Activated naive CD8-positive, alpha-beta T cell treated with anti-CD3 and anti-CD28 coated beads, Interleukin-2, amount 10 ng/mL, durations not matched to agents 7 days and 5 days (primary cell): ENCODE results near the gene PKDCC. TPM values are rescaled to one million over a fixed set of nuclear protein-coding genes. Genes with fewer than 3 reads are reported as not detected.
"Not testable (repeated sequence)": the region's sequence is repeated elsewhere in the genome, so short reads cannot be mapped to it uniquely, and the experiment has no call there.

Source experiments
- ATAC-seq: fragments of 150-1000 bp; cut with Tn5 transposase; one replicate; pipeline ENCODE4 v1.10.0; 2021; ENCODE audit warnings: low read depth, moderate library complexity
- POLR2A ChIA-PET: fragments of 350-600 bp; sonication (Branson Sonifier 250); formaldehyde crosslinking; loops from one replicate; lab custom pipeline; 2021; ENCODE audit warnings: antibody characterized with exemption; lab: Charles Lee
- DNase-seq: peaks from one replicate; pipeline ENCODE4 v3.0.0; 2021
- H3K27ac Mint-ChIP-seq: one replicate; pipeline ENCODE4 v1.8.0; 2022; ENCODE audit warnings: mild to moderate bottlenecking, mixed read lengths
- H3K27me3 Mint-ChIP-seq: one replicate; pipeline ENCODE4 v1.8.0; 2022; ENCODE audit warnings: mild to moderate bottlenecking, moderate library complexity, mixed read lengths
- H3K36me3 Mint-ChIP-seq: one replicate; pipeline ENCODE4 v1.8.0; 2021; ENCODE audit warnings: mild to moderate bottlenecking, mixed read lengths
- H3K4me1 Mint-ChIP-seq: one replicate; pipeline ENCODE4 v1.8.0; 2021; ENCODE audit warnings: mixed read lengths
- H3K4me3 Mint-ChIP-seq: one replicate; pipeline ENCODE4 v1.8.0; 2022; ENCODE audit warnings: mild to moderate bottlenecking, moderate library complexity, mixed read lengths
- H3K9me3 Mint-ChIP-seq: one replicate; pipeline ENCODE4 v1.8.0; 2021; ENCODE audit warnings: mixed read lengths
- total RNA-seq, 2 experiments: library from RNA; stranded (reverse); gene quantifications; one replicate each; pipeline ENCODE4 v1.2.3, GENCODE V29; 2021

Gene PKDCC
- total RNA-seq, 2 experiments from 2014 or later: not detected

DNA sequence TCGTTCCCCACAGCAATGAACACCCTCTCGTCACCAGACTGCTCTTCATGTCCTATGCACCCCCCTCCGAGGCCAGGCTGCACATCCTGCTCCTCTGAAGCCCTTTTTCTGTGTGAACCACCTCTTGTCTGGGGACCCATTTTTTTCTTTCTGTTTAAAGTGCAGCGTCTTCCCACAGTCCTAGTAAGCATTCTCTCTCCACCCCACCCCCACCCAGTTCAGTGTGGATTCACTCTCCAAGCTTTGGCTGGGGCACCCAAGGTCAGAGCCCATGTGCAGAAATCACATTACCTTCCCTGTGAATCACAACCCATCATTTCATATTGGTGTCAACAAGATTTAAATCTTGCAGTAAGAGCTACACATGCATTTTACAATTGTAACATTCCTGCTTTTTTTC, 26.4 kb upstream of the PKDCC start:
- ATAC-seq (no peak), DNase-seq (no peak)
- Mint-ChIP-seq H3K27me3 (peaks cover 21% of the 10 kb centered on the region), H3K9me3 (peaks cover 3% of the 10 kb centered on the region), H3K4me3 (no peak overlapping the region), H3K4me1 (no peaks in the 10 kb centered on the region), H3K27ac (no peak overlapping the region), H3K36me3 (no peaks in the 10 kb centered on the region)
- POLR2A ChIA-PET: no interaction called here

DNA sequence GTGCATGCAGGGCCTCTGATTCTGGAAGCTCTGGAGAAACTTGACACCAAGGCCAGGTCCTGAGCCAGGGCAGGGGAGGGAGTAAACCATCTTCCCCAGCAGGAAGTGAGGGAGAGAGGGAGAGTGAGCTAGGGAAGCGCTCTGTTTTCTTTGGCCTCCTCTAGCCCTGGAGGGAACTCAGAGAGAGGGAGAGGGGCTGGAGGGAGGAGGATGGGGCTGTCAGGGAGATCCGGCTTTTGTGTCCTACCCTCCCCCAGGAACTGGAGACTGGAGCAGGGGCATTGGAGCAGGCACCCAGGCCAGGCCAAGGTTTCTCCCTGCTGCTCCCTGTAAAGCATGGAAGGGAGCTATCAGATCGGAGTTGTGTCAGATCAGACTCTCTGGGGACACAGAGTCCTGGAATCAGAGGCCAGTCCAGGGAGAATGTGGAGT, 22.7 kb upstream of the PKDCC start:
- H3K4me3 Mint-ChIP-seq: no peak overlapping the region
- no peaks in the 10 kb centered on the region for H3K36me3 Mint-ChIP-seq
- no peaks in the 10 kb centered on the region for H3K9me3 Mint-ChIP-seq
- ATAC-seq (no peak), DNase-seq (no peak)
- H3K4me1 Mint-ChIP-seq: peaks cover 2% of the 10 kb centered on the region
- peaks cover 22% of the 10 kb centered on the region for H3K27me3 Mint-ChIP-seq
- POLR2A ChIA-PET: no interaction called here
- H3K27ac Mint-ChIP-seq: no peak overlapping the region

DNA sequence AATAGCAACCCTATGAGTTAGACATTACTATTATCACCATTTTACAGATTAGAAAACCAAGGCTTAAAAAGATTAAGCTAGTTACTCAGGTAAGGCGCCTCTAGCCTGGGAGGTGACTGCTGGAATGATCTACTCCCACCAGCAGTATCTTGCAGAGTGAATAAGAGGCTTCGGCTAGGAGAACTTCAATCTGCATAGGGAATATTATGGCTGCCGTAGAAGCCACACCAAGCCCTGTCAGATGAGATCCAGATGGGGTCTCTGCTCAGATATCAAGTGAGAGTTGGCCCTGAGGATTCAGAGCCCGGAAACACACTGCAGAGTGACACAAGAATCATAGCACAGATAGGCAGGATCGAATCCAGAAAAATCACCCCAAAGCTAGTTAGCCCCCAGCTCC, 21.5 kb upstream of the PKDCC start:
- Mint-ChIP-seq H3K4me1 (peaks cover 2% of the 10 kb centered on the region), H3K36me3 (no peaks in the 10 kb centered on the region), H3K27ac (no peak overlapping the region), H3K4me3 (no peak overlapping the region), H3K9me3 (no peaks in the 10 kb centered on the region), H3K27me3 (peaks cover 22% of the 10 kb centered on the region)
- DNase-seq (no peak), ATAC-seq (no peak)
- POLR2A ChIA-PET: no interaction called here

DNA sequence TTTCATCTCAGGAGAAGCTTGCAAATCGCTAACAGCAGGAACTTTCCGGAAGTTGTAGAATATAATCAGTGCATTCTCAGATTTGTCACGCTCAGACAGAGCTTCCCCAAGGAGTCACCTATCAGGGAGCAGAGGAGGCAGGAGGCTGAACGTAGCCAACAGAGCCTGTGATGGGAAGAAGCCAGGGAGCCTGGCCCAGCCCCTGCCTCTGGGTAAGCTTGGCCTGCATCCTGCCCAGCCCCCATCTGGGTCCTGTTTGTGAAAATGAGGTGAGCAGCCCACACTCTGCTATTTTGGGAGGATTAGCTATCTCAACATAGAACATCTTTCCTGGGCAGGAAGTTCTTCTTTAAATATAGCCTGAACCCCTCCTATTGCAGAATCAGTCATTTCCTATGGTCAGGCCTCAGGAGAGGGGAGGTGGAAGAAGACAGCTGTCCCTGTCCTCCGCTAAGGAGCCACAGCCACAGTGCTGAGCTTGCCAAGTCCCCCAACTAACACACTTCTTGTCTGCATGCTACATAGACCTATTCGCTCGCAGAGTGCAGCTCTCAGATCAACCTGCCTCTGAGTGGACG, 19.2 kb upstream of the PKDCC start:
- no peak for DNase-seq
- no peak overlapping the region for H3K27ac Mint-ChIP-seq

DNA sequence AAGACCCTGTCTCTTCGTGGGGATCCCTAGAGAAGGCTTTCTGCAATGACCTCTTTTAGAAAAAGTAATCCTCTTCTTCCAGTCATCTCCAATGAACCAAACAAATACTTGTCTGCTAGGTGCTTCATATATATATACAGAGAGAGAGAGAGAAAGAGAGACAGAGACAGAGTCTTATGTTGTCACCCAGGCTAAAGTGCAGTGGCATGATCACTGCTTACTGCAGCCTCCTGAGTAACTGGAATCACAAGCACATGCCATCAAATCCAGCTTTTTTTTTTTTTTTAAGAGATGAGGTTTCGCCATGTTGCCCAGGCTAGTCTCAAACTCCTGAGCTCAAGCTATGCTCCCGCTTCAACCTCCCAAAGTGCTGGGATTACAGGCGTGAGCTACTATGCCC, 18.6 kb upstream of the PKDCC start:
- ATAC-seq: no peak
- Mint-ChIP-seq H3K4me3 (no peak overlapping the region), H3K9me3 (no peaks in the 10 kb centered on the region), H3K4me1 (peaks cover 4% of the 10 kb centered on the region), H3K27ac (no peak overlapping the region), H3K27me3 (peaks cover 16% of the 10 kb centered on the region), H3K36me3 (no peaks in the 10 kb centered on the region)
- DNase-seq: no peak
- POLR2A ChIA-PET: no interaction called here

More for the DNA sequence above, 19.2 kb upstream of the PKDCC start:
- Mint-ChIP-seq H3K9me3 (no peaks in the 10 kb centered on the region), H3K4me3 (no peak overlapping the region), H3K36me3 (no peaks in the 10 kb centered on the region), H3K4me1 (peaks cover 4% of the 10 kb centered on the region), H3K27me3 (peaks cover 16% of the 10 kb centered on the region)
- POLR2A ChIA-PET: no interaction called here
- ATAC-seq: no peak

DNA sequence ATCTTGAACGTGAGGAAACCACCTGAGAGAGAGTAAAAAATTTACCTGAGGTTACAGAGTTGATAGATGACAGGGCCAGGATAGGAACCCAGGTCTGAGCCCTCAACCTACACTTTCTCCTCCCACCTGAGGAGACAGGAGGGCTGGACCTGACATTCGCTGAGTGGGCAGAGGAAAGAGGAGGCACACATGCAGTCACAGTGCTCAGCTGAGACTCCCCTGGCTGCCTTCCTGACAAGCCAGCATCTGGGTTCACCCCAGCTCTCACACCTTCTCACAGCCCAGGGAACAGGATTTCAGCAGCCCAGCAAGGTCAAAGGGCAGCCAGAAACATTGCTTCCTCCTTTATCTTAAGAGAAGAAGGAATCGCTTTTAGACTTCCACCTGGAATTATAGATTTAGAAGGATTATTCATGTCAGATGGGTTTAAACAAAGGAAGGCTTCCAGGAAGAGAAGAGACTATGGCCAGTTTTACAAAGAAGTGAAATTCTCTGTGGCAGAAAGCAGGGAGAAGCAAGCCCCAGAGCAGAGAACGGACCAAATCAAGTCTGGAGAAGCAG, 18.1 kb upstream of the PKDCC start:
- DNase-seq (no peak), ATAC-seq (no peak)
- peaks cover 16% of the 10 kb centered on the region for H3K27me3 Mint-ChIP-seq
- no peak overlapping the region for H3K27ac Mint-ChIP-seq
- no peak overlapping the region for H3K4me3 Mint-ChIP-seq
- no peaks in the 10 kb centered on the region for H3K9me3 Mint-ChIP-seq
- peaks cover 4% of the 10 kb centered on the region for H3K4me1 Mint-ChIP-seq
- POLR2A ChIA-PET: no interaction called here
- no peaks in the 10 kb centered on the region for H3K36me3 Mint-ChIP-seq

DNA sequence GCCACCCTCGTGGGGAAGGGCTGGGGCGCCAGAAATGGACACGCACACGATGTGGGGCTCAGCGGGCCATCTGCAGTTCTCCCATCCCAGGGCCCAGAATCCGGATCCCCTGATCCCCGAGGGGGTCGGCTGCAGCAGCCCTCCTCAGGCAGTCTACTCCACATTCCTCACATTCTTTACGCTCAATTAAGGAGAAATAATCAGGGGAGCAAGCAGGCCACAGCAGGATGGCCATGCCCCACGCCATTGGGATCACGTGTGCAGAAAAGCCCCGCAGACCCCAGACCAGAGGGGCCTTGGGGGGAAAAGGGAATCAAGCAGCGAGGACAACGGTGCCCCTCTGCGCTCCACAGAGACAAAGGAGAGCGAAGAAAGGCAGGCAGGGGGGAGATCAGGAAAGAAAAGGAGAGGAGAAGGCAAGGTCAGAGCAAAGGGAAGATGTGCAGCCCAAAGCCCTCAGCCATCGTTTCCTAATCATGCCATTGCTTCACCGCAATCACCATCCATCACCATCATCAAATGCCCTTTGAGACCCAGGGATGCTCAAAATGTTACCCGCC, 17.5 kb upstream of the PKDCC start:
- Mint-ChIP-seq H3K4me1 (peaks cover 4% of the 10 kb centered on the region), H3K4me3 (no peak overlapping the region), H3K36me3 (no peaks in the 10 kb centered on the region), H3K9me3 (no peaks in the 10 kb centered on the region), H3K27me3 (peaks cover 16% of the 10 kb centered on the region), H3K27ac (no peak overlapping the region)
- DNase-seq: no peak
- POLR2A ChIA-PET: no interaction called here
- no peak for ATAC-seq

DNA sequence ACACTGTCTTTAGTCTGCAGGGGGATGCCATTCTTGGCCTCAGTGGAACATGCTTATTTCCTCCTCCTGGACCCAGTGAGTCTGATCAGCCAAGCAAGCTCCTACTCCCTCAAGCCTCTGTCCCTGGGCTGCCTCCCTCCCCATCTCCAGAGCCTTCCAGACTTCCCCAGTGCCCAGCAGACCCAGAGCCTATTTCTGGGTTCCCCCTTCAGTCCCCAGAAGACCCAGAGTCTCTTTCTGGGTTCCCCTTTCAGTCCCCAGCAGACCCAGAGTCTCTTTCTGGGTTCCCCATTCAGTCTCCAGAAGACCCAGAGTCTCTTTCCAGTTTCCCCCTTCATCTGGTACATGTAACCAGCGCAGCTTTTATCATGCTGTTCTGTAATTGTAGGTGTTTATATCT, 17.0 kb upstream of the PKDCC start:
- peaks cover 16% of the 10 kb centered on the region for H3K27me3 Mint-ChIP-seq
- no peak overlapping the region for H3K27ac Mint-ChIP-seq
- ATAC-seq (no peak), DNase-seq (no peak)
- POLR2A ChIA-PET: no interaction called here
- H3K4me3 Mint-ChIP-seq: no peak overlapping the region
- peaks cover 4% of the 10 kb centered on the region for H3K4me1 Mint-ChIP-seq
- no peaks in the 10 kb centered on the region for H3K36me3 Mint-ChIP-seq
- H3K9me3 Mint-ChIP-seq: no peaks in the 10 kb centered on the region

DNA sequence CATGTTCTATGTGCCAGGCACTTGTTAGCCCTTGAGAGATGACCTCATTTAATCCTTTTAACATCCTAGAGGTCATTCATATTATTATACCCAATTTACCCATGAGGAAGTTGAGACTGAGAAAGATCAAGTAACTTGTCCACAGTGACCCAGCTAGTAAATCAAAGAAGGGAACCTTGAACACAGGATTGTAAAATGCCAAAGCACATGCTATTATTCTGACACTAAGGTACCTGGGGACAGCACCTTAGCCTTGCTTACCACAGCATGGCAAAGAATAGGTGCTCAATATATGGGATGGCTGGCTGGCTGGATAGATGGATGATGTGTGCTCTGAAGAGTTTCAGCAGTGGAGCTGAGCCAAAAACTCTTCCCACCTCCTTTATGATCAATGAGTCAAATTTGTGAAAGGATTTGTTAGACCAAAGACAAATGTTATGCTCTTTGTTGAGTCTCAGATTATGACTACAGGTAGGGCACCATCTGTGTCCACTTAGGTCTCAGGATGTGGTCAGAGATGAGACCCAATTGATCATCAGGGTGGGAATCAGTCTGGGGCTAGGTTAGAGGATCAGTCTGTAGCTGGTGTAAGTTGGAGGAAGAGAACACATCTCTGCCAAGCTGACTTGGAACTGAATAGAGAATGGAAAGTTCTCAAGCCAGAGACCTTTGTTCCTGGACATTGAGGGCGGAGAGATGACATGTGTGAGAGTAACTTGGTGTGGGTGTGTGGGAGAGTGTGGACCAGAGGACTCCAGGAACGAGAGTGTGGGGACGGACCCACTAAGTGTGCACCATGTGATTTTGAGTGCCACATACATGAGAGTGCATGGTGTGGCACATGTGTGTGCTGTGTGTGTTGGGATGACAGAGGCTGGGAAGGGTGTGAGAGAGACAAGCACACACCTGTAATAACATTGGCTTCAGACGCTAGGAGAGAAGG, 16.3 kb upstream of the PKDCC start:
- peaks cover 14% of the 10 kb centered on the region for H3K27me3 Mint-ChIP-seq

DNA sequence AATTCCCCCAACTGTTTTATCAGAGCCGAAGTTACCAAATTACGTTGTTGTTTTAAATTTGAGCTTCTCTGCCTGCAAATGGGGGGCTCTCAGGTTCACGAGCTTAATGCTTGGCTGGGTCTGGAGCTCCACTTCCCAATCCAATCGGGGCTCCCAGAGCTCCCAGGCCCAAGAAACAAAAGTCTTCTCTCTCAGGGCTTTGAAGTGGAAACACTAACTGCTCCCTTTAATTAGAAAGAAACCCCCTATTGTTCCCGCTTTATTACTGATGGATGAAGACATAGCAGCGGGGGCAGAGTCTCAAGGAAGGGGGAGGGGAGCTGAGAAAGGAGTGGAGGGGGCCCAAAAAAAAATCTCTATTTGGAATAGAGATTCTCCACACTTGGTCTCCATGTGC, 15.6 kb upstream of the PKDCC start:
- no peak for DNase-seq
- H3K9me3 Mint-ChIP-seq: no peaks in the 10 kb centered on the region
- no peak overlapping the region for H3K4me3 Mint-ChIP-seq
- H3K27me3 Mint-ChIP-seq: peaks cover 14% of the 10 kb centered on the region
- no peak overlapping the region for H3K27ac Mint-ChIP-seq
- POLR2A ChIA-PET: interaction anchor here (0.6 kb wide), 1 partner anchor 521 kb away, joined by 3 read pairs; no protein-coding TSS in a partner anchor
- peaks cover 4% of the 10 kb centered on the region for H3K4me1 Mint-ChIP-seq
- ATAC-seq: no peak
- H3K36me3 Mint-ChIP-seq: no peaks in the 10 kb centered on the region

More for the DNA sequence above, 16.3 kb upstream of the PKDCC start:
- H3K36me3 Mint-ChIP-seq: no peaks in the 10 kb centered on the region
- POLR2A ChIA-PET: interaction anchor here (0.6 kb wide), 1 partner anchor 521 kb away, joined by 3 read pairs; no protein-coding TSS in a partner anchor
- no peak overlapping the region for H3K27ac Mint-ChIP-seq
- H3K4me3 Mint-ChIP-seq: no peak overlapping the region
- no peak for DNase-seq
- ATAC-seq: no peak
- no peaks in the 10 kb centered on the region for H3K9me3 Mint-ChIP-seq
- H3K4me1 Mint-ChIP-seq: peaks cover 4% of the 10 kb centered on the region

DNA sequence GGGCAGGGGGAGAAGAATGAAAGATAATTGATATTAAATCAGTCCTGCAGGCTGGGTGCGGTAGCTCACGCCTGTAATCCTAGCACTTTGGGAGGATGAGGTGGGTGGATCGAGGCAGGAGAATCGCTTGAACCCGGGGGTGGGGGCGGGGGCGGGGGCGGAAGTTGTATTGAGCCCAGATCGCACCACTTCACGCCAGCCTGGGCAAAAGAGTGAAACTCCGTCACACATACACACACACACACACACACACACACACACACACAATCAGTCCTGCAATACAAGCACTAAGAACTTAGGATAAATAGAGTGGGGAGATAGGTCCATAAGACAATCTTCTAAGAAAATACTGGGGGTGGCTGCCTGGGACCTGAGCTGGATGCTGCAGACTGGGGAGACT, 15.1 kb upstream of the PKDCC start:
- H3K9me3 Mint-ChIP-seq: no peaks in the 10 kb centered on the region
- POLR2A ChIA-PET: no interaction called here
- peaks cover 14% of the 10 kb centered on the region for H3K27me3 Mint-ChIP-seq
- no peak for ATAC-seq
- peaks cover 4% of the 10 kb centered on the region for H3K4me1 Mint-ChIP-seq
- H3K36me3 Mint-ChIP-seq: no peaks in the 10 kb centered on the region
- H3K4me3 Mint-ChIP-seq: no peak overlapping the region
- DNase-seq: no peak
- no peak overlapping the region for H3K27ac Mint-ChIP-seq

DNA sequence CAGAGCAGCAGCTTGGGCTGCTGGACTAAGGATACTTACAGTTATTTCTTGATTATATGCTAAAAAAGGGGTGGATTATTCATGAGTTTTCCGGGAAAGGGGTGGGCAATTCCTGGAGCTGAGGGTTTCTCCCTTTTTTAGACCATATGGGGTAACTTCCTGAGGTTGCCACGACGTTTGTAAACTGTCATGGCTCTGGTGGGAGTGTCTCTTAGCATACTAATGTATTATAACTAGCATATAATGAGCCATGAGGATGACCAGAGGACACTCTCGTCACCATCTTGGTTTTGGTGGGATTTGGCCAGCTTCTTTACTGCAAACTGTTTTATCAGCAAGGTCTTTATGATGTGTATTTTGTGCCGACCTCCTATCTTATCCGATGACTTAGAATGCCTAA, 13.7 kb upstream of the PKDCC start:
- POLR2A ChIA-PET, H3K4me3 Mint-ChIP-seq, H3K36me3 Mint-ChIP-seq, DNase-seq, H3K27ac Mint-ChIP-seq, H3K4me1 Mint-ChIP-seq, H3K9me3 Mint-ChIP-seq, ATAC-seq: not testable (repeated sequence)
- H3K27me3 Mint-ChIP-seq: peaks cover 11% of the 10 kb centered on the region

DNA sequence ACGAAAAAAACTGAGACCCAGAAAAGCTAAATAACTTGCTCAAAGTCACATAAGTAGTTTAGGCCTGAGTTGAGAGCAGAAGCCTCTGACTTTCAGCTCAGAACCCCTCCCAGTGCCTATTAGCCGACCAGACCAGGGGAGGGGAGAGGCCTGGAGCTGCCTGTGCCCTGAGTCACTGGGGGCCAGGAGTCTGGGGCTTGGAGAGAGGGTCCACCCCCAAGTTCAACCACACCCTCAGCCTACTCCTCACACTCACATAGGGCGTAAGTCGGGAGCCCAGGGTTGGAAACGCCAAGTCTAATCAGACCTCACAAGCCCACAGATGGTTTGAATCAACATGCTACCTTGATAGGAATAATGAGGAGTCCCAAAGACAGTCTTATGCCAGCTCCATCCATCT, 12.6 kb upstream of the PKDCC start:
- H3K36me3 Mint-ChIP-seq: no peaks in the 10 kb centered on the region
- H3K27ac Mint-ChIP-seq: no peak overlapping the region
- peaks cover 13% of the 10 kb centered on the region for H3K27me3 Mint-ChIP-seq
- no peak for ATAC-seq
- no peak overlapping the region for H3K4me3 Mint-ChIP-seq
- POLR2A ChIA-PET: no interaction called here
- DNase-seq: no peak
- H3K4me1 Mint-ChIP-seq: peaks cover 2% of the 10 kb centered on the region
- H3K9me3 Mint-ChIP-seq: no peaks in the 10 kb centered on the region
